ENCODE results near the gene MCM5. TPM values are rescaled to one million over a fixed set of nuclear protein-coding genes. Genes with fewer than 3 reads are reported as not detected.

The MCM5 gene
- total and polyA plus RNA-seq, 2 of the 13 experiments (the other 11 are each of a cell fraction or from before 2014, with no cell fraction given): 40.2 to 93.5 TPM

GRCh38 chr22:35430897-35431322 is 31.0 kb downstream of the MCM5 start:
- no peaks in the 10 kb centered on the region for H3K79me2 ChIP-seq (ENCODE audit: insufficient read depth, low read length)
- H3K27ac ChIP-seq (ENCODE audit: extremely low read length, insufficient read depth, low read length): no peak overlapping the region
- TF ChIP-seq ZNF33B (CRISPR knock-in tag; IDR thresholded peaks at IDR 0.05): no peak
- TF ChIP-seq NFRKB (IDR thresholded peaks at IDR 0.05): no peak
- TF ChIP-seq SALL1 (CRISPR knock-in tag; IDR thresholded peaks at IDR 0.05): peak; percentile 43; the same call in 1 of the 2 replicates
- TF ChIP-seq HNF4G (IDR thresholded peaks at IDR 0.05; ENCODE audit: borderline replicate concordance, low read depth, low read length): no peak
- TF ChIP-seq HNF4G (CRISPR knock-in tag; IDR thresholded peaks at IDR 0.05; ENCODE audit: borderline replicate concordance, low read depth): no peak
- TF ChIP-seq SP4 (CRISPR knock-in tag; IDR thresholded peaks at IDR 0.05): no peak
- no peak for TF ChIP-seq ZNF720 (CRISPR knock-in tag; IDR thresholded peaks at IDR 0.05)
- no peak for TF ChIP-seq RFX5 (IDR thresholded peaks at IDR 0.05; ENCODE audit: low read depth, low read length)
- TF ChIP-seq ZNF710 (CRISPR knock-in tag; IDR thresholded peaks at IDR 0.05; ENCODE audit: borderline replicate concordance): no peak
- TF ChIP-seq CBFB (CRISPR knock-in tag; IDR thresholded peaks at IDR 0.05): no peak
- no peak for TF ChIP-seq ZNF101 (CRISPR knock-in tag; IDR thresholded peaks at IDR 0.05; ENCODE audit: borderline replicate concordance, low read depth)
- no peak for TF ChIP-seq ZNF547 (CRISPR knock-in tag; IDR thresholded peaks at IDR 0.05)
- no peak for TF ChIP-seq EED (CRISPR knock-in tag; IDR thresholded peaks at IDR 0.05)
- no peak for TF ChIP-seq ZBTB7A (CRISPR knock-in tag; IDR thresholded peaks at IDR 0.05)
- peak; percentile 32; the same call in 1 of the 2 replicates for TF ChIP-seq RXRA (CRISPR knock-in tag; IDR thresholded peaks at IDR 0.05)
- no peak for TF ChIP-seq ZBTB4 (CRISPR knock-in tag; IDR thresholded peaks at IDR 0.05; ENCODE audit: borderline replicate concordance)
- no peak for TF ChIP-seq ZBTB14 (CRISPR knock-in tag; IDR thresholded peaks at IDR 0.05)

More at GRCh38 chr22:35430897-35431322, 31.0 kb downstream of the MCM5 start:
- Histone ChIP-seq H3K9ac (ENCODE audit: insufficient read depth, low read depth, low read length) (no peak overlapping the region), H3K4me3 (replicated peaks in 1 of 3; ENCODE audit: insufficient read depth in 1 of 3, low read depth in 2 of 3, low read length in 3 of 3) (no peak overlapping the region), H3K4me1 (ENCODE audit: insufficient read depth, low read length) (no peaks in the 10 kb centered on the region), H3K4me2 (ENCODE audit: low read depth, low read length) (no peak overlapping the region), H3K27me3 (ENCODE audit: control insufficient read depth in 1 of 2, insufficient read depth in 2 of 2, low read length in 2 of 2) (no peaks in the 10 kb centered on the region), H3K36me3 (replicated peaks in 1 of 2; ENCODE audit: control insufficient read depth in 1 of 2, insufficient read depth in 2 of 2, low read length in 2 of 2) (peaks cover 4 to 39% of the 10 kb centered on the region in 2 experiments; a peak in 4 of 5 replicates), H3K9me3 (ENCODE audit: low read length) (no peaks in the 10 kb centered on the region), H4K20me1 (ENCODE audit: insufficient read depth, low read length) (no peaks in the 10 kb centered on the region), H2AFZ (ENCODE audit: low read length) (no peak overlapping the region)
- in situ Hi-C loops (cut with HindIII; ENCODE audit: extremely low pct_ligation_motif_present, low pct_unique_long_range_greater_than_20kb): loop anchor here (5.0 to 25.0 kb wide), 2 partner anchors 151 to 306 kb away; no protein-coding TSS in a partner anchor
- ATAC-seq (peak; percentile 94), FAIRE-seq (no peak), DNase-seq (ENCODE audit: low spot score) (peak; percentile 55)
- WGBS (ENCODE audit: low lambda C conversion rate): 51% methylated on average over 7 of the region's 14 CpGs
- ChIA-PET POLR2A (no interaction called here), CTCF (ENCODE audit: low intra/inter-chr PET ratio, low total read pairs) (interaction anchor here (1.9 to 2.3 kb wide), 3 partner anchors 80 to 193 kb away, joined by 8 to 32 read pairs (median 9); no protein-coding TSS in a partner anchor)
- intact Hi-C loops (cut with micrococcal nuclease; ENCODE audit: unreplicated experiment): loop anchor here (1.0 to 5.0 kb wide), 2 partner anchors 152 to 191 kb away; no protein-coding TSS in a partner anchor
- no TSS peak for BruUV-seq (replicated peaks)

All from HepG2 (cell line).